ENCODE data around the gene TCF15.

TCF15 gene

DNA sequence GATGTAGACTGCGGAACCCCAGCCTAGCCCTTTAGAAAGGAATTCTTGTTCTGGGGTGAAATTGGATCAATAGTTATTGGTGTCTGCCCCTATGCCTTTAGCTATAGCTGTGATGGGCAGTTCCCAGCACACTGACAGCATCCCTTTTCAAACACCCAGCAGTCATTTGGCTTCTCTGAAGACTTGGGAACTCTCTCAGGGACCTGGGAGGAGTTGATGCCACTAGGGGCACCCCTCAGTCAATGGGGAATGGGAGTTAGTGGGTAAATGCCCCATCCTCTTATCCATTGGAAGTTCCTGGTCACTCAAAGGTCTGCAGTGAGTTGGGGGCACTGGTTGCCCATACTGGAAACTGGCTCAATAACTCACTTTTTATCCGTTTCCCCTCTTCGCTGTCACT is 34.9 kb downstream of the TCF15 start:
- H3K27me3 ChIP-seq (ENCODE audit: control insufficient read depth in 1 of 2, insufficient read depth in 2 of 2, low read length in 2 of 2): peaks cover 7 to 21% of the 10 kb centered on the region in 2 donors
- peaks cover 7% of the 10 kb centered on the region for H3K4me1 ChIP-seq (ENCODE audit: control insufficient read depth, insufficient read depth, low read length)
- H3K27ac ChIP-seq (ENCODE audit: low read length): no peak overlapping the region
- H3K4me3 ChIP-seq (ENCODE audit: low read length in 2 of 2): no peak overlapping the region
- H3K9me3 ChIP-seq (ENCODE audit: control insufficient read depth in 2 of 2, low read length in 2 of 2): no peaks in the 10 kb centered on the region
- no peaks in the 10 kb centered on the region for H3K36me3 ChIP-seq (ENCODE audit: control insufficient read depth in 2 of 2, insufficient read depth in 2 of 2, low read length in 2 of 2)
- H3K9ac ChIP-seq (ENCODE audit: low read length in 2 of 2): no peak overlapping the region

DNA sequence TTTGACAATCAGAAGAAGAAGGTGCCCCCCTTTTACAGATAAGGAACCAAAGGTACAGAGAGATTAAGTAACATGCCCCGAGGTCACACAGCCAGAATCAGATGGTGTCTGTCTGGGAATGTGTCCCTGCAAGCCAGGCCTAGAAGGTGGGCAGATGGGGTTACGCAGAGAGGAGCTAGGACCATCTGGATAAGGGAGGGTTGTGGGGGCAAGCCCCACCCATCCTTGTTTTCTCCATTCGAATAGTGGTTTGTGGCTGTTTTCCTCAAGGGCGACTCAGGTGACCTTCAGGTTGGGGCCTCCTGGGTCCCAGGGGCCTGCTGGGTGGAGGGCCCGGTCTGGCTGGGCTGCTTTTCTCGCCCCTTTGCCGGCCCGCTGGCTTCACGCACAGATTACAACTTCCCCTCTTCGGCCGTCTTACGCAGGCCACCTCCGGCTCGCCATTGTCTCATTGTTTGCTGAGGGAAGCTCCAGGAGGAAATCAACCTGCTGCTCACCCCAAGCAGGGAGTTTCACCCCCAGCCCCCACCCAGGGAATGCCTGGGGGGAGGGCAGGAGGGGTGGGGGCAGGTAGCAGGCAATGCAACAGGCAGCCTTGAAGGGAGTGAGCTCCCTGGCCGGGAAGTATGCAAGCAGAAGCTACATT is 35.7 kb downstream of the TCF15 start:
- no peak overlapping the region for H3K27ac ChIP-seq (ENCODE audit: low read length)
- no peak overlapping the region for H3K4me3 ChIP-seq (ENCODE audit: low read length in 2 of 2)
- peaks cover 6 to 21% of the 10 kb centered on the region in 2 donors for H3K27me3 ChIP-seq (ENCODE audit: control insufficient read depth in 1 of 2, insufficient read depth in 2 of 2, low read length in 2 of 2)
- no peaks in the 10 kb centered on the region for H3K36me3 ChIP-seq (ENCODE audit: control insufficient read depth in 2 of 2, insufficient read depth in 2 of 2, low read length in 2 of 2)
- no peaks in the 10 kb centered on the region for H3K9me3 ChIP-seq (ENCODE audit: control insufficient read depth in 2 of 2, low read length in 2 of 2)
- peaks cover 7% of the 10 kb centered on the region for H3K4me1 ChIP-seq (ENCODE audit: control insufficient read depth, insufficient read depth, low read length)
- H3K9ac ChIP-seq (ENCODE audit: low read length in 2 of 2): no peak overlapping the region

DNA sequence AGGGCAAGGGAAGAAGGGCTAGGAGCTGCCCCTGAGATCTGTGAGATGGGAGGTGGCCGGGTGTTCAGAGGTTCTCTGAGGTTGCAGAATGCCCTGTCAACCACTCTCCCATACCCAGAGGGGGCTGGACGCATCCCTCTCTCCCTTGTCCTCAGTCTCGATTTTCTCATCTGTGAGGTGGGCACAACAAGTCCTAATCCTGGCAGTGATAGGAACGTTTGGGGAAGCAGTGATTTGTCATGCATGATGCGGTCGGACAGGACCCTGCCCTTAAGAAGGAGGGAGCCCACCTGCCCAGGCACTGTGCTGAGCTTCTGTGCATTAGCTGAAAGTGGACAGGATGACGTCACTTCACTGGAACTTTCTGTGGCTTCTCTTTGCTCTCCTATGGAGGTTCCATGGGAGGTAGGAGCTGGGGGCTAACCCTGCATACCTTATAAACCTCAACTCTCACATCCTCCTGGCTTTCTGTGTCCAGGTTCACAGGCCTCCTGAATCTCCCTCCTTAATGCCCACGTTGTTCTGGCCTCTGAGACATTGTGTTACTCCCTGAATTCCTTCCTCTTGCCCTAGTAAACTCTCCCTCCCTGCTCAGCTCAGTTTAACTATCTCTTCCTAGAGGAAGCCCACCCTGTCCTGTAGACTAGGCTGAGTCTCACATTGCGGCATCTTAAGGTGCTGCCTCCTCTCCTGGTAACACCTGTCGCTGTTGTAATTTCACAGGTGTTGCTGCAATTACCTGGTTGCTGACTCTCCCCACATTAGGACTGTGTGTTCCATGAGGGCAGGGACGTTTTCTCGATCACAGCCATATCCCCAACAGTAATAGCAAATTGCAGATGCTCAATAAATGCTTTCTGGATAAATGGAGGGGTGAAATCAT is 36.5 kb downstream of the TCF15 start:
- Histone ChIP-seq H3K9ac (ENCODE audit: low read length in 2 of 2) (no peak overlapping the region), H3K27me3 (ENCODE audit: control insufficient read depth in 1 of 2, insufficient read depth in 2 of 2, low read length in 2 of 2) (peaks cover 6 to 25% of the 10 kb centered on the region in 2 donors), H3K27ac (ENCODE audit: low read length) (no peak overlapping the region), H3K9me3 (ENCODE audit: control insufficient read depth in 2 of 2, low read length in 2 of 2) (no peaks in the 10 kb centered on the region), H3K36me3 (ENCODE audit: control insufficient read depth in 2 of 2, insufficient read depth in 2 of 2, low read length in 2 of 2) (no peaks in the 10 kb centered on the region), H3K4me1 (ENCODE audit: control insufficient read depth, insufficient read depth, low read length) (peaks cover 7% of the 10 kb centered on the region), H3K4me3 (ENCODE audit: low read length in 2 of 2) (no peak overlapping the region)

DNA sequence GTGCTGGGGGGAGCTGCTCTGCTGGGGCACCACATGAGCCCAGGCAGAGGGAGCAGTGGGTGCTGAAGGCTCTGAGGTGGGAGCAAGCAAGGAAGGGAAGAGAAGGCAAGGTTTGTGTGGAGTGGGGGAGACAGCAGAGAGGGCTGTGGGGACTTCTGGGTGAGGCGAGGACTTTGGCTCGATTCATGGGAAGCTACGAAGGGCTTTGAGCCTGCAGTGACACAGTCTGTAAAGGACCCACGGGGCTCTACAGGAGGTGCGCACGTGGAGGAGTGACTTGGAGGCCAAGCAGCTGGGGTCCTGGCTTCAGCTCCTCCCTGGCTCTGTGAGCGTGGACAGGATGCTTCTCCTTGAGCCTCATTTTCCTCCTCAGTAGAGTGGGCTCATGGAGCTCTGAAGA is 37.4 kb downstream of the TCF15 start:
- peaks cover 9 to 31% of the 10 kb centered on the region in 2 donors for H3K27me3 ChIP-seq (ENCODE audit: control insufficient read depth in 1 of 2, insufficient read depth in 2 of 2, low read length in 2 of 2)
- H3K36me3 ChIP-seq (ENCODE audit: control insufficient read depth in 2 of 2, insufficient read depth in 2 of 2, low read length in 2 of 2): no peaks in the 10 kb centered on the region
- H3K4me3 ChIP-seq (ENCODE audit: low read length in 2 of 2): no peak overlapping the region
- H3K9me3 ChIP-seq (ENCODE audit: control insufficient read depth in 2 of 2, low read length in 2 of 2): no peaks in the 10 kb centered on the region
- no peak overlapping the region for H3K27ac ChIP-seq (ENCODE audit: low read length)
- H3K9ac ChIP-seq (ENCODE audit: low read length in 2 of 2): no peak overlapping the region
- H3K4me1 ChIP-seq (ENCODE audit: control insufficient read depth, insufficient read depth, low read length): peaks cover 7% of the 10 kb centered on the region

DNA sequence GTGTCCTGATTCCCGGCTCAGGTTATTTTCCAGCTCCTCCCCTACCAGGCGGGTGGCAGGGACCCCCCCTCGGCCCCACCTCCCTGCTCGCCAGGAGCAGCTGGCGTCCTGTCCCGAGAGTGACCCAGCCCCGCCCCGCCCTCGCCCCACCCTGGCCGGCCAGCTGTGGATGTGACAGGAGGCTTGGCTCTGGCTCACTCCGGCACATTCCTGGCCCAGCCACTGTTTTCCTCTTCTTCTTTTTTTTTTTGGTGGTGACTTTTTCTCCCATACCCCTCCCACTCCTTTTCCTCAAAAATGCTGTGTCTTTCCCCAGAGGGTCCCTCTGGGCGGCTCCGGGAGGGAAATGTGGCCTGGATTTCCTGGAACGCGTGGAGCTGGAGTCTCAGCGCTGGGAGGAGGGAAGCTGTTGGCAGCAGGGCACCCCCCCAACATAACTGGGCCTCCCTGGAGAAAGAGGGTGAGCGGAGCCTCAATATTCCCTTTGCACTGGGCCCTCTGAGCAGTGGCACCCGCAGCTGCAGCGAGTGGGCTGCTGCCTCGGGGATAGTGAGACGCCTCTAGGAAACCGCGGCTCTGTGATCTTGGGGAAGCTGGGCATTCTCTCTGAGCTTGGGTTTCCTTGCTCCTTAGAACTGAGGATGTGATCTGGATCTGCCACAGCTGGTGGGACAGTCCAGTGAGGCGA is 38.2 kb downstream of the TCF15 start:
- Histone ChIP-seq H3K9ac (ENCODE audit: low read length in 2 of 2) (no peak overlapping the region), H3K36me3 (ENCODE audit: control insufficient read depth in 2 of 2, insufficient read depth in 2 of 2, low read length in 2 of 2) (no peaks in the 10 kb centered on the region), H3K27ac (ENCODE audit: low read length) (no peak overlapping the region), H3K4me1 (ENCODE audit: control insufficient read depth, insufficient read depth, low read length) (peaks cover 7% of the 10 kb centered on the region), H3K27me3 (ENCODE audit: control insufficient read depth in 1 of 2, insufficient read depth in 2 of 2, low read length in 2 of 2) (peaks cover 13 to 35% of the 10 kb centered on the region in 2 donors), H3K4me3 (ENCODE audit: low read length in 2 of 2) (no peak overlapping the region), H3K9me3 (ENCODE audit: control insufficient read depth in 2 of 2, low read length in 2 of 2) (no peaks in the 10 kb centered on the region)

DNA sequence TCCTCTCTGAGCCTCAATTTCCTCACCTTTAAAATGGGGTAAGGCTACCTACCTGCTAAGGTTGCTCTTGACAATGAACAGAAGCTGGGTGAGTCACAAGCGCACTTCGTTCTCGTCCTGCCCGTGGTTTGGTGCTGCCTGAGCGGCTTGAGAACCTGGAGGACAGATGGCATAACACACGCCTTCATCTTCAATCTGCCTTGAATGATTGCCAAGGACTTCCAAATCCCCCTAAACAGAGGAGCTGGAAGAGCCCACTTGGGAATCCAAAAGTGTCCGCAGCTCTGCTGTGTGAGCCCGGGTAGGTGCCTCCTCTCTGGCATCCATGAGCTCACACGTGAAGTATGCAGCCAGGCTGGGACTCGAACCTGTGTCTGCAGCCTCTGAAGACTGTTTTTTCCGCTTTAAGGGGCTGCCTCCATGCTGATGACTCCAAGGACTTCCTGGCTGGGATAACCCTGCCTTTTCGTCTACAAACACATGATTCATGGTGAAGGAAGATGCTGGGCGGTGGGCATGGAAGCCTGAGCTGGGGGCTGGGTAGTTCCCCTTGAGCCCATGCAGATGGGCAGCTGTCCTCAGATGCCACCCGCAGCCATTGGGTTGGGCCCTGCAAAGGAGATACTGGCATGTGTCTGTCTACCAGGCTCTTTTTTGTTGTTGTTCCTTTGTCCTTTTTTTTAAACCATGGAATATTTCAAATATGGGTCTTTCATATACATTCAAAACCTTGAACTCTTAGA is 41.3 kb downstream of the TCF15 start:
- H3K27ac ChIP-seq (ENCODE audit: low read length): no peak overlapping the region
- H3K27me3 ChIP-seq (ENCODE audit: control insufficient read depth in 1 of 2, insufficient read depth in 2 of 2, low read length in 2 of 2): peaks cover 12 to 29% of the 10 kb centered on the region in 2 donors
- H3K9ac ChIP-seq (ENCODE audit: low read length in 2 of 2): no peak overlapping the region
- H3K4me3 ChIP-seq (ENCODE audit: low read length in 2 of 2): no peak overlapping the region
- H3K9me3 ChIP-seq (ENCODE audit: control insufficient read depth in 2 of 2, low read length in 2 of 2): no peaks in the 10 kb centered on the region
- no peaks in the 10 kb centered on the region for H3K36me3 ChIP-seq (ENCODE audit: control insufficient read depth in 2 of 2, insufficient read depth in 2 of 2, low read length in 2 of 2)
- peaks cover 7% of the 10 kb centered on the region for H3K4me1 ChIP-seq (ENCODE audit: control insufficient read depth, insufficient read depth, low read length)

DNA sequence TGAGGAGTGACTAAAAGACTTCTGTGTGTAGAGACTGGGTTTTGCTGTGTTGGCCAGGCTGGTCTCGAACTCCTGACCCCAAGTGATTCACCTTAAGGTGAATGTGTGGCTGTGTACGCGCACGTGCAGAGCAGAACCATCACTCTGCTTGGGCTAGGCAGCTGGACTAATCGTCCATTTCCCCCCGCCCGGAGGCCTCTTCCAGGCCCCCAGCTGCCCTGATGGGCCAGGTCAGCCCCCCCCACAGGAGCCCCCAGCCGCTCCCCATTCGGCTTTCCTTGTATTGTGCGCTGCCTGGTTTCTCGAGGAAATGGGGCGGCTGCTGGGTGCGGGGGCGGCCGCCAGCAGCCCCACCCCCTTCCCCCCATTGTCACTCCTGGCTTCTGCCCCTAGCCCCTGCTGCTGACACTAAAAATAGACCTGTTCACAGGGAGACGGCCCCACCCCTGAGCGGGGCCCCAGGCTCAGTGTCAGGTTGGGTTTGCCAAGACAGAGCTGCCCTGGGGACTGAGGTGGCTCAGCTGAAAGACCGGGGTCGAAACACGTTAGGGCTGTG is 41.9 kb downstream of the TCF15 start:
- no peaks in the 10 kb centered on the region for H3K9me3 ChIP-seq (ENCODE audit: control insufficient read depth in 2 of 2, low read length in 2 of 2)
- H3K4me3 ChIP-seq (ENCODE audit: low read length in 2 of 2): no peak overlapping the region
- no peak overlapping the region for H3K9ac ChIP-seq (ENCODE audit: low read length in 2 of 2)
- H3K36me3 ChIP-seq (ENCODE audit: control insufficient read depth in 2 of 2, insufficient read depth in 2 of 2, low read length in 2 of 2): no peaks in the 10 kb centered on the region
- H3K27me3 ChIP-seq (ENCODE audit: control insufficient read depth in 1 of 2, insufficient read depth in 2 of 2, low read length in 2 of 2): peaks cover 11 to 25% of the 10 kb centered on the region in 2 donors
- H3K27ac ChIP-seq (ENCODE audit: low read length): no peak overlapping the region
- peaks cover 7% of the 10 kb centered on the region for H3K4me1 ChIP-seq (ENCODE audit: control insufficient read depth, insufficient read depth, low read length)

DNA sequence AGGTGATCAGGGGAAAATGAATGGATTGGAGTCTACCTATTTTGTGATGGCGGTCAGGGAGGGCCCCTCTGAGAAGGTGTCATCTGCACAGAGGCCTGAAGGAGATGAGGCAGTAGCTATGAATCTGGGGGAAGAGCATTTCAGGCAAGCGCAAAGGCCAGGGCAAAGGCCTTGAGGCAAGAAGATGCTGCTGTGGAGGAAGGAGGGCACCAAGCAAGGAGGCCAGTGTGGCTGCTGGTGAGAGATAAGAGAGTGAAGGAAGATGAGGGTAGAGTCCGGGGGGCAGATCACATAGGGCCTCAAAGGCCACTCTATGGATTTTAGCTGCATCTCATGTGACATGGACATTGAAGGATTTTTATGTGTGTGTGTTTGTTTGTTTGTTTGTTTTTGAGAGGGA is 45.9 kb downstream of the TCF15 start:
- Histone ChIP-seq H3K27ac (ENCODE audit: low read length) (no peak overlapping the region), H3K9ac (ENCODE audit: low read length in 2 of 2) (no peak overlapping the region), H3K36me3 (ENCODE audit: control insufficient read depth in 2 of 2, insufficient read depth in 2 of 2, low read length in 2 of 2) (no peaks in the 10 kb centered on the region), H3K9me3 (ENCODE audit: control insufficient read depth in 2 of 2, low read length in 2 of 2) (no peaks in the 10 kb centered on the region), H3K4me1 (ENCODE audit: control insufficient read depth, insufficient read depth, low read length) (no peaks in the 10 kb centered on the region), H3K4me3 (ENCODE audit: low read length in 2 of 2) (no peak overlapping the region), H3K27me3 (ENCODE audit: control insufficient read depth in 1 of 2, insufficient read depth in 2 of 2, low read length in 2 of 2) (peaks cover 18 to 21% of the 10 kb centered on the region in 2 donors)

DNA sequence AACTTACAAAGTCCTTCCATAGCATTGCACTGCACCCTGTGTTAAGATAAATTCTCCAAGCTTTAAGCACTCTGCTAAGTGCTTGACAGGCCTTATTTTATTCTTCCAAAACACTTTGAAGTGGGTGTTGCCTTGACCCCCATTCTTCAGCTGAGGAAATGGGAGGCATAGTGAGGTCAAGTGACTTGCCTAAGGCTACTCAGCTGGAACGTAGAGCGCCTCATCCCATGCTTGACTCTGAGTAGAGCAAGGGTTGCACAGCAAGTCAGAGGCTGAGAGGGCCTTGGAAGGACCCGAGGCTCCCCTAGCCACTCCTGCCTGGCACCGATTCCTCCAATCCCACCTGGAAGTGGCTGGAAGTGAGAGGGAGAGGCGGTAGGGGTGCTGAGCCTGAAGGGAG is 46.9 kb downstream of the TCF15 start:
- no peak overlapping the region for H3K9ac ChIP-seq (ENCODE audit: low read length in 2 of 2)
- no peaks in the 10 kb centered on the region for H3K36me3 ChIP-seq (ENCODE audit: control insufficient read depth in 2 of 2, insufficient read depth in 2 of 2, low read length in 2 of 2)
- H3K4me3 ChIP-seq (ENCODE audit: low read length in 2 of 2): no peak overlapping the region
- H3K27me3 ChIP-seq (ENCODE audit: control insufficient read depth in 1 of 2, insufficient read depth in 2 of 2, low read length in 2 of 2): peaks cover 16 to 20% of the 10 kb centered on the region in 2 donors
- H3K4me1 ChIP-seq (ENCODE audit: control insufficient read depth, insufficient read depth, low read length): no peaks in the 10 kb centered on the region
- H3K9me3 ChIP-seq (ENCODE audit: control insufficient read depth in 2 of 2, low read length in 2 of 2): no peaks in the 10 kb centered on the region
- H3K27ac ChIP-seq (ENCODE audit: low read length): no peak overlapping the region

DNA sequence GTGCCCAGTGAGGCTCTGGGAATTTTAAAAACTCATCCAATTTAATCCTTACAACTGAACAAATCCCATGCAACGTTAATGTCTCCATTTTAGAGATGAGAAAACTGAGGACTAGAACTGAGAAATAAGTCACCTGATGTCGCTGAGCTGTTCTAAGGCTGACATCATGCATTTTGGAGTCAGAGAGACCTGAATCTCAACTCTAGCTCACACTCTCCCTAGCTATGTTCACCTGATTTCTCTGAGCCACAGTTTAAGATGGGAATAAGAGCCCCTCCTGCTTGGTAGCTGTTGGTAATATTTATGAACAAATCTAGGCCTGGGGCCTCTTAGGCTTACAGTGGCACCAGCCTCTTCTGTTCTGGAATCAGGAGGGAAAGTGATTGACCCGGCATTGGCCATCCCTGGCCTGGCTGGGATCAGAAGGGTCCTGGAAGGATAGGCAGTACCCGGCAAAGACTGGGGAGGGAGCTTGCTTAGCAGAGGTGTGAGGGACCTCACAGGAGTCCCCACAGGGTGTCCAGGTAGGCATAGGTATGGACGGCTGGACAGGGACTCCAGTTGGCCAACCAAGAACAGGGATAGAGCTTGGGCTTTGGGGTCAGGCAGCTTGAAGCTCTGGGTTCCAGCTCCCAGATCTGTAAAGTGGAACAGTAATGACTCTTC is 47.7 kb downstream of the TCF15 start:
- Histone ChIP-seq H3K4me1 (ENCODE audit: control insufficient read depth, insufficient read depth, low read length) (no peaks in the 10 kb centered on the region), H3K36me3 (ENCODE audit: control insufficient read depth in 2 of 2, insufficient read depth in 2 of 2, low read length in 2 of 2) (no peaks in the 10 kb centered on the region), H3K9ac (ENCODE audit: low read length in 2 of 2) (no peak overlapping the region), H3K9me3 (ENCODE audit: control insufficient read depth in 2 of 2, low read length in 2 of 2) (no peaks in the 10 kb centered on the region), H3K27me3 (ENCODE audit: control insufficient read depth in 1 of 2, insufficient read depth in 2 of 2, low read length in 2 of 2) (peaks cover 13 to 15% of the 10 kb centered on the region in 2 donors), H3K4me3 (ENCODE audit: low read length in 2 of 2) (no peak overlapping the region), H3K27ac (ENCODE audit: low read length) (no peak overlapping the region)

Data from stomach smooth muscle (tissue), 2 donors.